A673 (cell line): Measurements from ENCODE around the gene ZNF81.

Experiments used
- CTCF ChIP-seq: fragments of 300-800, 200-600 bp; sonication (generic); conservative IDR thresholded peaks from 2 replicates; pipeline ENCODE4 v1.5.1; 2017; ENCODE audit warnings: low read depth, mild to moderate bottlenecking, antibody characterized with exemption, low read length, moderate library complexity, mixed read lengths
- EZH2 ChIP-seq: fragments of 200-600 bp; sonication (generic); IDR thresholded peaks from 2 replicates; pipeline ENCODE4 v1.6.1; 2017; ENCODE audit warnings: borderline replicate concordance, low read depth, mild to moderate bottlenecking, mixed read lengths, antibody characterized with exemption, low read length; ENCODE audit not compliant: poor library complexity, severe bottlenecking

- TF ChIP-seq CTCF (no peak), EZH2 (no peak)
These were observed 40.6 kb downstream of the ZNF81 start for GRCh38 chrX:47877327-47877726.
